ENCODE data around the gene EPN3. TPM values are rescaled to one million over a fixed set of nuclear protein-coding genes. Genes with fewer than 3 reads are reported as not detected.
A peak's percentile ranks its signal among the peaks of the same experiment; 100 is the strongest.

The EPN3 gene
- total and polyA plus RNA-seq, 2 experiments from 2014 or later: 2.3 to 7.7 TPM

GRCh38 chr17:50492214-50492613 is 40.3 kb upstream of the EPN3 start:
- ATAC-seq (no peak), DNase-seq (ENCODE audit: low spot score) (no peak)
- Histone ChIP-seq H3K4me1 (ENCODE audit: insufficient read depth) (no peaks in the 10 kb centered on the region), H3K79me2 (replicated peaks; ENCODE audit: insufficient read depth) (no peaks in the 10 kb centered on the region), H3K27ac (ENCODE audit: low read depth) (no peak overlapping the region), H3K4me3 (no peak overlapping the region), H3F3A (replicated peaks; ENCODE audit: low read depth) (no peaks in the 10 kb centered on the region), H2AFZ (peak overlapping the region; percentile 60; the same call in 1 of the 2 replicates), H4K20me1 (replicated peaks; ENCODE audit: insufficient read depth) (no peaks in the 10 kb centered on the region), H3K36me3 (ENCODE audit: insufficient read depth) (no peaks in the 10 kb centered on the region), H3K27me3 (ENCODE audit: insufficient read depth) (no peaks in the 10 kb centered on the region), H3K9me2 (ENCODE audit: insufficient read depth) (no peaks in the 10 kb centered on the region), H3K4me2 (no peak overlapping the region)
- Mint-ChIP-seq H3K4me3 (no peak overlapping the region), H3K9me3 (no peaks in the 10 kb centered on the region), H3K27me3 (ENCODE audit: insufficient read depth, low read depth, poor library complexity) (peaks cover 4% of the 10 kb centered on the region), H3K27ac (no peak overlapping the region), H3K36me3 (ENCODE audit: low read depth) (no peaks in the 10 kb centered on the region), H3K4me1 (peaks cover 2% of the 10 kb centered on the region; the same call in 1 of the 3 replicates)
- TF ChIP-seq ZNF462 (CRISPR knock-in tag; IDR thresholded peaks at IDR 0.05): no peak
- TF ChIP-seq CTCF (conservative IDR thresholded peaks at IDR 0.05; ENCODE audit: low read depth in 2 of 2): no peak
- no peak for TF ChIP-seq ZNF331 (CRISPR knock-in tag; IDR thresholded peaks at IDR 0.05; ENCODE audit: low read depth)
- TF ChIP-seq EZH2phosphoT487 (IDR thresholded peaks at IDR 0.05; ENCODE audit: unreplicated experiment): no peak
- TF ChIP-seq, protein P1, sequence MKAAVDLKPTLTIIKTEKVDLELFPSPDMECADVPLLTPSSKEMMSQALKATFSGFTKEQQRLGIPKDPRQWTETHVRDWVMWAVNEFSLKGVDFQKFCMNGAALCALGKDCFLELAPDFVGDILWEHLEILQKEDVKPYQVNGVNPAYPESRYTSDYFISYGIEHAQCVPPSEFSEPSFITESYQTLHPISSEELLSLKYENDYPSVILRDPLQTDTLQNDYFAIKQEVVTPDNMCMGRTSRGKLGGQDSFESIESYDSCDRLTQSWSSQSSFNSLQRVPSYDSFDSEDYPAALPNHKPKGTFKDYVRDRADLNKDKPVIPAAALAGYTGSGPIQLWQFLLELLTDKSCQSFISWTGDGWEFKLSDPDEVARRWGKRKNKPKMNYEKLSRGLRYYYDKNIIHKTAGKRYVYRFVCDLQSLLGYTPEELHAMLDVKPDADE (IDR thresholded peaks at IDR 0.05): no peak
- TF ChIP-seq EZH2 (IDR thresholded peaks at IDR 0.05; ENCODE audit: low read depth, unreplicated experiment): no peak
- no peak for TF ChIP-seq NANOG (IDR thresholded peaks at IDR 0.05; ENCODE audit: borderline replicate concordance)
